NCI-H510A treated with DMSO at 0.1 percent for 48 hours (cell line): ENCODE results near the gene DAP.
"Not testable (repeated sequence)": the region's sequence is repeated elsewhere in the genome, so short reads cannot be mapped to it uniquely, and the experiment has no call there.

Experiments used
- DNase-seq: peaks from one replicate; lab custom pipeline; 2025; lab: John Stamatoyannopoulos, UW

The DAP gene

GRCh38 chr5:10653751-10654400 lies 107.2 kb downstream of the DAP start:
- no peak for DNase-seq

- DNase-seq, result no peak
Observed at GRCh38 chr5:10653043-10653442, 108.0 kb downstream of the DAP start.

GRCh38 chr5:10652606-10653005 lies 108.4 kb downstream of the DAP start:
- no peak for DNase-seq

GRCh38 chr5:10652151-10652550 lies 108.9 kb downstream of the DAP start:
- DNase-seq, result no peak

- DNase-seq, result no peak
Observed at GRCh38 chr5:10649666-10650380, 111.2 kb downstream of the DAP start.

- DNase-seq, result no peak
Observed at GRCh38 chr5:10648806-10649665, 112.0 kb downstream of the DAP start.

GRCh38 chr5:10647640-10648039 lies 113.4 kb downstream of the DAP start:
- DNase-seq, result no peak

GRCh38 chr5:10645671-10646070 lies 115.4 kb downstream of the DAP start:
- no peak for DNase-seq

- DNase-seq, result no peak
Observed at GRCh38 chr5:10645146-10645545, 115.9 kb downstream of the DAP start.

GRCh38 chr5:10644192-10644591 lies 116.8 kb downstream of the DAP start:
- DNase-seq, result no peak

GRCh38 chr5:10642367-10642766 lies 118.7 kb downstream of the DAP start:
- DNase-seq, result no peak

GRCh38 chr5:10639846-10640368 lies 121.1 kb downstream of the DAP start:
- no peak for DNase-seq

GRCh38 chr5:10638723-10639122 lies 122.3 kb downstream of the DAP start:
- not testable (repeated sequence) for DNase-seq

GRCh38 chr5:10637944-10638343 lies 123.1 kb downstream of the DAP start:
- DNase-seq, result no peak

- no peak for DNase-seq
Observed at GRCh38 chr5:10636363-10637142, 124.5 kb downstream of the DAP start.

- DNase-seq, result no peak
Observed at GRCh38 chr5:10635867-10636350, 125.1 kb downstream of the DAP start.

GRCh38 chr5:10635257-10635866 lies 125.7 kb downstream of the DAP start:
- no peak for DNase-seq

GRCh38 chr5:10634562-10634961 lies 126.5 kb downstream of the DAP start:
- DNase-seq, result no peak

GRCh38 chr5:10634050-10634449 lies 127.0 kb downstream of the DAP start:
- DNase-seq, result no peak

- DNase-seq, result no peak
Observed at GRCh38 chr5:10633271-10634049, 127.6 kb downstream of the DAP start.
